LNCaP clone FGC (cell line): ENCODE data around the gene APOC3.

Source experiments
- DNase-seq: peaks from one replicate; pipeline ENCODE4 v3.0.0-alpha.2; 2011; ENCODE audit warnings: low read depth
- H3K4me3 ChIP-seq: 2 replicates; pipeline ENCODE4 v1.5.1; 2011; ENCODE audit warnings: mild to moderate bottlenecking, low read depth, low read length, control low read depth
- TF ChIP-seq, protein P1 (sequence below): IDR thresholded peaks from 2 replicates; pipeline ENCODE4 v1.5.1; 2012; ENCODE audit warnings: mild to moderate bottlenecking; ENCODE audit not compliant: control insufficient read depth, insufficient read depth; ENCODE audit errors: extremely low read depth

The APOC3 gene

DNA sequence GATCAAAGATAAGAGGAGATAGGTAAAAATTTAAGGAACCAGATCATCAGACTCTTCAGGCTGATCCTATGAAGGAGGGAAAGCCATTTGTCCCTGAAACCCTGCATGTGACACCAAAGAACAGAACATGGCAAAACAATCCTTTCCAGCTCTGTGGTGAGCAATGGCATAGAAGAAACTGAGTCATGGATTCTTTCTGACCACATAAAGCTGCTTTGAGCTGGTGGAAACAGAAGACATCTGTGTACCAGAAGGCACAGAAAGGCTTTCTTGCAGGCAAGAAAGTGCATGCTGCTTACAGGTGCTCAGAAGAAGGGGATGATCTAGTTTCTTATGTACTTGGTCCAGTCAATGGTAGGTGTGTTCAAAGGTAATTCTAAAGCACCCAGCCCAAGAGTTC is 52.7 kb downstream of the APOC3 start:
- DNase-seq = no peak
- no peak overlapping the region for H3K4me3 ChIP-seq
- TF ChIP-seq, protein P1, sequence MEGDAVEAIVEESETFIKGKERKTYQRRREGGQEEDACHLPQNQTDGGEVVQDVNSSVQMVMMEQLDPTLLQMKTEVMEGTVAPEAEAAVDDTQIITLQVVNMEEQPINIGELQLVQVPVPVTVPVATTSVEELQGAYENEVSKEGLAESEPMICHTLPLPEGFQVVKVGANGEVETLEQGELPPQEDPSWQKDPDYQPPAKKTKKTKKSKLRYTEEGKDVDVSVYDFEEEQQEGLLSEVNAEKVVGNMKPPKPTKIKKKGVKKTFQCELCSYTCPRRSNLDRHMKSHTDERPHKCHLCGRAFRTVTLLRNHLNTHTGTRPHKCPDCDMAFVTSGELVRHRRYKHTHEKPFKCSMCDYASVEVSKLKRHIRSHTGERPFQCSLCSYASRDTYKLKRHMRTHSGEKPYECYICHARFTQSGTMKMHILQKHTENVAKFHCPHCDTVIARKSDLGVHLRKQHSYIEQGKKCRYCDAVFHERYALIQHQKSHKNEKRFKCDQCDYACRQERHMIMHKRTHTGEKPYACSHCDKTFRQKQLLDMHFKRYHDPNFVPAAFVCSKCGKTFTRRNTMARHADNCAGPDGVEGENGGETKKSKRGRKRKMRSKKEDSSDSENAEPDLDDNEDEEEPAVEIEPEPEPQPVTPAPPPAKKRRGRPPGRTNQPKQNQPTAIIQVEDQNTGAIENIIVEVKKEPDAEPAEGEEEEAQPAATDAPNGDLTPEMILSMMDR = no peak
